ENCODE data around the gene PRKG1. TPM values are rescaled to one million over a fixed set of nuclear protein-coding genes. Genes with fewer than 3 reads are reported as not detected.

Gene PRKG1
- total and polyA plus RNA-seq, 2 donors (not counting 1 experiment from before 2014, with no cell fraction given): 45.8 to 71.8 TPM

DNA sequence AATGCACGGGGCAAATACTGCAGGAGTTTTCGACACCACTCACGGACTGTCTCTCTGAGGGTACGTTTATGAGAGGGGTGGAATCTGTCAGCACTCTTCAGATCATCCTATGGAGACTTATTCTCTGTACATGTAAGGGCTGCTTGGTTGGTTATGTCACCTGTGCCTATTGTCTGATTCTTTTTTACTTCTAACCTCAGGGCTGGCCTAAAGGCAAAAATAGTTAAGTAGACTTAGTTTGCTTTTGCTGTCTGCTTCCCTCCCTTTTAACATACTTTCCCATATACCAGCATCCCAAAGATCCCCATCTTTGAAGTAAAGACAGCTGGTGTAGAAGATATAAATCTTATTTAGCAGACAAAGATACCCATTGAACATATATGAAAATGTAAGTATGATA, 105.9 kb downstream of the PRKG1 start:
- Histone ChIP-seq H3K79me2 (ENCODE audit: control insufficient read depth, insufficient read depth, low read length) (no peaks in the 10 kb centered on the region), H4K20me1 (ENCODE audit: control insufficient read depth, extremely low read depth, insufficient read depth, low read length) (no peaks in the 10 kb centered on the region), H3K9ac (ENCODE audit: insufficient read depth, low read length) (no peak overlapping the region), H3K4me2 (ENCODE audit: extremely low read depth, insufficient read depth, low read length) (no peak overlapping the region), H3K4me3 (replicated peaks in 1 of 4; ENCODE audit: control extremely low read depth in 1 of 4, insufficient read depth in 1 of 4, low read depth in 3 of 4, low read length in 4 of 4) (no peak overlapping the region), H3K27me3 (ENCODE audit: control insufficient read depth, insufficient read depth, low read length) (no peaks in the 10 kb centered on the region), H2AFZ (ENCODE audit: low read length) (no peak overlapping the region), H3K4me1 (ENCODE audit: control insufficient read depth, extremely low read depth, insufficient read depth, low read length) (peaks cover 4% of the 10 kb centered on the region), H3K36me3 (ENCODE audit: control insufficient read depth, insufficient read depth, low read length) (no peaks in the 10 kb centered on the region), H3K9me3 (ENCODE audit: control insufficient read depth, insufficient read depth, low read depth, low read length) (no peaks in the 10 kb centered on the region), H3K27ac (ENCODE audit: insufficient read depth, low read length) (no peak overlapping the region)
- DNase-seq (ENCODE audit: low read depth in 2 of 2): no peak
- TF ChIP-seq, protein P1, sequence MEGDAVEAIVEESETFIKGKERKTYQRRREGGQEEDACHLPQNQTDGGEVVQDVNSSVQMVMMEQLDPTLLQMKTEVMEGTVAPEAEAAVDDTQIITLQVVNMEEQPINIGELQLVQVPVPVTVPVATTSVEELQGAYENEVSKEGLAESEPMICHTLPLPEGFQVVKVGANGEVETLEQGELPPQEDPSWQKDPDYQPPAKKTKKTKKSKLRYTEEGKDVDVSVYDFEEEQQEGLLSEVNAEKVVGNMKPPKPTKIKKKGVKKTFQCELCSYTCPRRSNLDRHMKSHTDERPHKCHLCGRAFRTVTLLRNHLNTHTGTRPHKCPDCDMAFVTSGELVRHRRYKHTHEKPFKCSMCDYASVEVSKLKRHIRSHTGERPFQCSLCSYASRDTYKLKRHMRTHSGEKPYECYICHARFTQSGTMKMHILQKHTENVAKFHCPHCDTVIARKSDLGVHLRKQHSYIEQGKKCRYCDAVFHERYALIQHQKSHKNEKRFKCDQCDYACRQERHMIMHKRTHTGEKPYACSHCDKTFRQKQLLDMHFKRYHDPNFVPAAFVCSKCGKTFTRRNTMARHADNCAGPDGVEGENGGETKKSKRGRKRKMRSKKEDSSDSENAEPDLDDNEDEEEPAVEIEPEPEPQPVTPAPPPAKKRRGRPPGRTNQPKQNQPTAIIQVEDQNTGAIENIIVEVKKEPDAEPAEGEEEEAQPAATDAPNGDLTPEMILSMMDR (conservative IDR thresholded peaks at IDR 0.05 in 1 of 2, IDR thresholded peaks at IDR 0.05 in 1 of 2; ENCODE audit: low read depth in 1 of 2, low read length in 2 of 2): no peak
- TF ChIP-seq EZH2 (IDR thresholded peaks at IDR 0.05; ENCODE audit: low read length, missing control alignments): no peak

DNA sequence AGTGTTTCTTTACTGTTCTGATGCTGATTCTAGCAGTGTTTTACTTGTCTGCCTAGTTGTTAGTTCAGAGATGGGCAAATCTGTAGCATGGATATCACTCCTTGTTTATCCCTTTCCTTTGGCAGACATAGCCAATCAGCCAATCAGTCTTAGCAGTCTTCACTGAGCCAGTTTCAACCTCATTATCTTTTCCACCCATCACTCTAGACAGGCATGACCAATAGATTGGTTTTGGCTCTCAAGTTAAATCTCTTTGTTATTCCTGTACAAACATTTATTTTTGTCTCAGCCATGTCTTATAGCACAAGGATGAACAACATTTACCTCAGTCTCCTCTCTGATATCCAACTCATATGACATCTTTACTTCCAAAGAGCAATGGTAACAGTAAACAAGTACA, 109.5 kb downstream of the PRKG1 start:
- Histone ChIP-seq H3K4me3 (replicated peaks in 1 of 4; ENCODE audit: control extremely low read depth in 1 of 4, insufficient read depth in 1 of 4, low read depth in 3 of 4, low read length in 4 of 4) (no peak overlapping the region), H4K20me1 (ENCODE audit: control insufficient read depth, extremely low read depth, insufficient read depth, low read length) (no peaks in the 10 kb centered on the region), H3K4me2 (ENCODE audit: extremely low read depth, insufficient read depth, low read length) (no peak overlapping the region), H3K4me1 (ENCODE audit: control insufficient read depth, extremely low read depth, insufficient read depth, low read length) (peaks cover 2% of the 10 kb centered on the region), H3K27ac (ENCODE audit: insufficient read depth, low read length) (no peak overlapping the region), H3K36me3 (ENCODE audit: control insufficient read depth, insufficient read depth, low read length) (no peaks in the 10 kb centered on the region), H3K79me2 (ENCODE audit: control insufficient read depth, insufficient read depth, low read length) (no peaks in the 10 kb centered on the region), H3K9me3 (ENCODE audit: control insufficient read depth, insufficient read depth, low read depth, low read length) (no peaks in the 10 kb centered on the region), H2AFZ (ENCODE audit: low read length) (no peak overlapping the region), H3K27me3 (ENCODE audit: control insufficient read depth, insufficient read depth, low read length) (no peaks in the 10 kb centered on the region), H3K9ac (ENCODE audit: insufficient read depth, low read length) (no peak overlapping the region)
- TF ChIP-seq EZH2 (IDR thresholded peaks at IDR 0.05; ENCODE audit: low read length, missing control alignments): no peak
- DNase-seq (ENCODE audit: low read depth in 2 of 2): no peak

DNA sequence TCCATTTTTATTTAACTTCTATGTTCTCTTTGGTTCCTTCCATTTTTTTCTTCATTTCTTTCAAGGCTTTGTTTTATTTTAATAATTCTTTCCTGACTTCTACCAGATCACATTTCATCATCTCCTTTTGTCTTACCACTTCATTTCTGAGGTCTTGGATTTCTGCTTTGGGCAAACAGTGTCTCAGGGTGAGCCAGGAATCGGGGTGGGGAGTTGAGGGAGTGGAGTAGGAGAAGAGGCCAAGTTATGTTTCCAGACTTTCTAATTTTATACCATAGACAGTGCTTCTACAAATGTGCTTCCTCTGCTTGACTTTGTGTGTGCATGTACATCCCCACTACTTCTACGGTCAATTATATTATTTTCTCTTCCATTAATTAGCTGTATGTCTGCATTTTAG, 112.1 kb downstream of the PRKG1 start:
- no peaks in the 10 kb centered on the region for H4K20me1 ChIP-seq (ENCODE audit: control insufficient read depth, extremely low read depth, insufficient read depth, low read length)
- no peak overlapping the region for H3K4me2 ChIP-seq (ENCODE audit: extremely low read depth, insufficient read depth, low read length)
- no peak for TF ChIP-seq EZH2 (IDR thresholded peaks at IDR 0.05; ENCODE audit: low read length, missing control alignments)
- TF ChIP-seq, protein P1 (conservative IDR thresholded peaks at IDR 0.05 in 1 of 2, IDR thresholded peaks at IDR 0.05 in 1 of 2; ENCODE audit: low read depth in 1 of 2, low read length in 2 of 2): no peak
- no peaks in the 10 kb centered on the region for H3K79me2 ChIP-seq (ENCODE audit: control insufficient read depth, insufficient read depth, low read length)
- H3K27ac ChIP-seq (ENCODE audit: insufficient read depth, low read length): no peak overlapping the region
- H3K4me1 ChIP-seq (ENCODE audit: control insufficient read depth, extremely low read depth, insufficient read depth, low read length): peaks cover 2% of the 10 kb centered on the region
- no peaks in the 10 kb centered on the region for H3K27me3 ChIP-seq (ENCODE audit: control insufficient read depth, insufficient read depth, low read length)
- no peaks in the 10 kb centered on the region for H3K36me3 ChIP-seq (ENCODE audit: control insufficient read depth, insufficient read depth, low read length)
- DNase-seq (ENCODE audit: low read depth in 2 of 2): no peak
- H3K9ac ChIP-seq (ENCODE audit: insufficient read depth, low read length): no peak overlapping the region
- no peaks in the 10 kb centered on the region for H3K9me3 ChIP-seq (ENCODE audit: control insufficient read depth, insufficient read depth, low read depth, low read length)
- H3K4me3 ChIP-seq (replicated peaks in 1 of 4; ENCODE audit: control extremely low read depth in 1 of 4, insufficient read depth in 1 of 4, low read depth in 3 of 4, low read length in 4 of 4): no peak overlapping the region
- no peak overlapping the region for H2AFZ ChIP-seq (ENCODE audit: low read length)
